Endothelial cell of umbilical vein (primary cell): ENCODE results near the gene CAMK2N2.

Experiments
- CTCF ChIP-seq, 2 donors: IDR thresholded peaks; 1 replicate in 1 of 2; 2 replicates in 1 of 2; pipeline ENCODE4 v1.5.1; 2011; ENCODE audit warnings: low read length in 2 of 2, mild to moderate bottlenecking in 2 of 2, moderate library complexity in 2 of 2, control low read depth in 1 of 2, inconsistent platforms in 1 of 2, low read depth in 1 of 2; ENCODE audit not compliant: insufficient read depth in 1 of 2; ENCODE audit errors: extremely low read depth in 1 of 2
- EZH2 ChIP-seq: IDR thresholded peaks from 2 replicates; pipeline ENCODE4 v1.6.1; 2012; ENCODE audit warnings: borderline replicate concordance, low read depth, mild to moderate bottlenecking, moderate library complexity, low read length, inconsistent platforms; ENCODE audit not compliant: severe bottlenecking
- MAX ChIP-seq: IDR thresholded peaks from 2 replicates; pipeline ENCODE4 v1.6.1; 2011; ENCODE audit not compliant: insufficient read depth, insufficient read length
- MYC ChIP-seq: IDR thresholded peaks from one replicate; pipeline ENCODE4 v1.6.1; 2011; ENCODE audit warnings: mild to moderate bottlenecking, low read depth, low read length
- POLR2A ChIP-seq: IDR thresholded peaks from 2 replicates; pipeline ENCODE4 v1.6.1; 2012; ENCODE audit warnings: low read depth, mild to moderate bottlenecking, control low read depth, low read length
- POLR2AphosphoS5 ChIP-seq: IDR thresholded peaks from 2 replicates; pipeline ENCODE4 v1.6.1; 2012; ENCODE audit warnings: low read depth, mild to moderate bottlenecking, control low read depth, low read length, moderate library complexity; ENCODE audit not compliant: insufficient read depth

- no peak for TF ChIP-seq CTCF (IDR thresholded peaks at IDR 0.05; ENCODE audit: extremely low read depth in 1 of 2, insufficient read depth in 1 of 2, low read depth in 1 of 2, low read length in 2 of 2)
- TF ChIP-seq POLR2A = no peak
- TF ChIP-seq POLR2AphosphoS5 = no peak
- TF ChIP-seq MAX = no peak
- TF ChIP-seq EZH2 = no peak
- no peak for TF ChIP-seq MYC
These were observed 5.9 kb downstream of the CAMK2N2 start for GRCh38 chr3:184255291-184256039.
